GM11168 (cell line): ENCODE data around the gene FOXP1.

Experiments
- in situ Hi-C: fragments of 300-500 bp; cut with MboI; formaldehyde crosslinking; loops from one replicate; pipeline ENCODE4 v1.12.0; 2022; ENCODE audit warnings: low sequenced_read_pairs; ENCODE audit not compliant: unreplicated experiment

FOXP1 gene

DNA sequence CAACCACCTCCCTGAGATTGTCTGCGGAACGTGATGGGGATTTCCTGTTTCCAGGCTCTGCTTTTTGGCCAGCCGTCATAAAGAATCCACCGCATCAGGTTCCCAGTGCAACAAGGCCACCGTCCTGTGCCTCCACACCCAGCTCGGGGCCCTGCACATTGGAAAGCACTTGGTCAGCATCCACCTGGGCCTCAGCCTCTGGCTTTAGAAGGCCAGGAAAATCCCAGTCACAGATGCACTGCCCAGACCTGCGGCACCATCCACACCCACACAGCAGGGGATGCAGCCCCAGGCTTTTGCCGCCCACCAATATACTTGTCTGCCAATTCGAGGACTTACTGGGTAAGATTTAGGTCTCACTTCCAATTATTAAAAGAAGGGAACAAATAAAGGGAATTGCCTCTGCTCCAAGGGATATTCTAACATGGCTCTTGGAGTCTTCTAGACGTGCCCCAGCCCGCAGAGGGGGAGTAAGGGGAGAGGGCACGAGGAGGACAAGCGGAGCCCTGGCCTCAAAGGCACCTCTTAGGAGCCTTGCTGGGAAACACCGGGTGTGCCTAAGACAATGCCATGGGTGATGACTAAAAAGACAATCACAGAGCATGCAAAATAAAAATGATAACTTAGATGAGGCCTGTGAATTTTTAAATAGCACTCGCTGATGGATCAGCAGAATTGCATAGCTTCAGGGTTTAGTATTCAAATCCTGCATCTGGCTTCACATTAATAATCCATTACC, 169.2 kb downstream of the FOXP1 start:
- in situ Hi-C loops: no loop called here

DNA sequence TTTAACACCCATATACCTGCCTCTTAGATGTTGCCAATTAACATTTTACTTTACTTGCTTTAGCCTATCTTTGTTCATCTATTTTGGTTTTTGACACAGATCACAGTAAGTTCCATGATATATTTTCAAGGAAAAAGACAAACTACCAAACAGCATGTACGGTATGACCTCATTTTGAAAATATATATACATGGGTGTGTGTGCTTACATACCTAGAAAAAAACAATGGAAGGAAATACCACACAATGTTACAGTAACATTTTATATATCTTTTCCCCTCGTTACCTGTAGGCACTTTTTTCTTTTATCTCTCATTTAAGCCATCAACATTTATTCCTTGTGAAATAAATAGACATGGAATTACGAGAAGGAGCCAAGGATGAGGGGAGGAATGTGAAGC, 170.0 kb downstream of the FOXP1 start:
- in situ Hi-C loops: no loop called here

DNA sequence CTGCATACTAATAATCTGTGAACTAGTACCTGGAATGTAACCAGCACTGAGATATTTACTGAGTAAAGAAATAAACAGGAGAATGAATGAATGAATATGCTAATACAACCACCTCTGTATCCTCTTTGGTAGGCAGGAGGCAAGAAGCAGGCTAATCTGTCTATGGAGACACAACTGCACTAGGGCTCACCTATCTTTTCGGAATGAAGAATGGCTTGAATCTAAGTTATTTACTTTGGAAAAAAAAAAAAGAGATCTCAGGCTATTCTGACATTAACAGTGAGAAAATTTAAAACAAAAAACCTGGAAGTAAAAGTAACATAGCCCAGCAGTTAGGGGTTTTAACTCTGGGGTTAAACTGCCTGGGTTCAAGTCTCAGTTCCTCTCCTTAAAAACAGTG, 174.2 kb downstream of the FOXP1 start:
- in situ Hi-C loops: no loop called here

DNA sequence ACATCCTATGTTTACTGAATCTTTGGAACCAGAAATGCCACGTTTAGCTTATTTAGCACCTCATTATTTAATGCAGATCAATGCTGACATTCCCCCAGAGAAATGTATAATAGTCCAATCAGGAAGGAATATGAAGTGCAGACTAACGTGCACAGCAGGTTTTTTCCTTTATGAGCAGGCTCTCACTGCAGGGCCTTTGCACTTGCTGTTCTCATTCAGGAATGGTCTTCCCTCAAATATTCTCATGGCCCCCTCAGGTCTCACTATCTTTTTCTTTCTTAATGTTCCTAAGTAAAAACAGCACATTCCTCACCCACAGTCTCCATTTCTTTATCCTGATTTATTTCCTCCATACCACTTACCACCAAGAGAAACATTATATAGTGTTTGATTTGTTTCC, 174.6 kb downstream of the FOXP1 start:
- in situ Hi-C loops: no loop called here

DNA sequence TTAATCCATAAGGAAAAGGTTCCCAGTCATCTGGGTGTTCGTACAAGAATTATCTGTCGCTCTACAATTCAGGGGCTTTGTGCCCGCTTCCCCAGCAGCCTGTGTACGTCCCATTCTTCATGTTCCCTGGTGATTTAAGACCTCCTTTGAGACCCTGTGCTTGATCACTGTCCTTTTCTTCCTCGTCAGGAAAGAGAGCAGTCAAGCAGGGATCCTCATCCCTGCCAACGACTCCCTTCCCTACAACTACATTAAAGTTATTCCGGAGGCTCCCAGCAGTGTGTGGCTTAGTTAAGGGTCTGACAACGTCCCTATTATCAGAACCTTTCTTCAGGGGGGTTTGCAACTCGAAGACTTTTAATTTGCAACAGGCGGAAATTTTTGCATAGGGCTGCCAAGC, 175.7 kb downstream of the FOXP1 start:
- in situ Hi-C loops: no loop called here

DNA sequence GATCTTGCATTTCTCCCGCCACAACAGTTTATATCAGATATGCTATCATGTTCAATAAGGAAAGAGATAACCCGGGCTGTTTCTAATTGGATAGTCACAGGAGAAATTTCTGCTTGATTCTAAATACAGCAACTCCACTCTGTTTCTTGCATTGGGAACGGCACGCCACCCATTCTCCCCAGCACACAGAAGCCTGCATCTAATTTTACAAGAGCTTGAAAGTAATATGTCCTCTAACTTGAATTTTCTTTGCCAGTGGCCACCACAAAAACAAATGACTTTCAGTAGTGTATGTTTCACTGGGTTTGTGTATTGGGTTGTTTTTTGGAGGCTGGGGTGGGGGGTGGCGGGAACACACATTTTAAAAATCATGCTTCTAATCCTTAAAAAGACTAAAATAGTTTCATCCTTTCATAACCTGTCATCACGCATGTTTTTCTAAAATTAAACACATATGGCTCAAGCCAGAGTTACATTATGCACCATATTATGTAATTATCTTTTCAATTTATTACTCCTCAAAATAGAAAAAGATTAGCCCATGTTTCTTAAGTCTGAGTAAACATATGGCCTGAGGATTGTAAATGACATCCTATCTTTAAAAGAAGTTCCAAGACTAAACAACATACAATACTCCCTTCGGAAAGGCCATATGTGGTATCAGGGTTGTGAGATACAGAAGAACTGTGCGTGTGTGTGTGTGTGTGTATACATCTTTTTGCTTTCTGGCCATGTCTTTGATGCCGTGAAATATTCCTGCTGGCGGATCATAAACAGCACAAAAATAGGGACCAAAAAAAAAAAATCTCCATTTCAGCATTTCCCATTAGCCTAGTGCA, 176.3 kb downstream of the FOXP1 start:
- in situ Hi-C loops: no loop called here

DNA sequence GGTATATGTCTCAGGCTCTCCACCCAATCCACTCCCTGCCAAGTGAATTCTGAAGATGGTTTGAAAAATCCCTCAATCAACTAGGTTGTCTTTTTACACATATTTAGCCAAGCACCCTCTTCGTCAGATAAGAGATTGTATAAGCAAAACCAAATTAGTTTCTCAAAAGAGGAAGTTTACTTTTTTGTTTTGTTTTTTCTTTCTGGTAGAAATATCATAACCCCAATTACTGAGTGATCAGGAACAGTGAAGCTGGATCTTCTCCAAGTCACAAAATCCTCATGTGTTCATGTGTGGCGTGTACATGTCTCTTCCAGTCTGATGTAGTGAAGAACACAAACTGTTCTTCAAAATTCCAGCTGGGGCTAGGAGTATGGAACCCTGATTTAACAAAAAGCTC, 180.6 kb downstream of the FOXP1 start:
- in situ Hi-C loops: no loop called here

DNA sequence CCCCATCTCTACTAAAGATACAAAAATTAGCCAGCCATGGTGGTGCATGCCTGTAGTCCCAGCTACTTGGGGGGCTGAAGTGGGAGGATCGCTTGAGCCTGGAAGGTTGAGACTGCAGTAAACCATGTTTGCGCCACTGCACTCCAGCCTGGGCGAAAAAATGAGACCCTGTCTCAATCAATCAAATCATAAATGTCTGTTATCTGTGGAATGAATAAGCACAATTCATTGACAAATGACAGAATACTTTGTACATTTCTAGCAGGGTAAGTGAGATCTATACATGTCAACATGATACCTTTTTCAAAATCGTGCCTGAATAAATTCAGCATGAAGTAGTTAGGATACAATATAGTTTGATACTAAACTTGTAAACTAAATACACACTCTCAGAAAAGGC, 181.2 kb downstream of the FOXP1 start:
- in situ Hi-C loops: no loop called here

DNA sequence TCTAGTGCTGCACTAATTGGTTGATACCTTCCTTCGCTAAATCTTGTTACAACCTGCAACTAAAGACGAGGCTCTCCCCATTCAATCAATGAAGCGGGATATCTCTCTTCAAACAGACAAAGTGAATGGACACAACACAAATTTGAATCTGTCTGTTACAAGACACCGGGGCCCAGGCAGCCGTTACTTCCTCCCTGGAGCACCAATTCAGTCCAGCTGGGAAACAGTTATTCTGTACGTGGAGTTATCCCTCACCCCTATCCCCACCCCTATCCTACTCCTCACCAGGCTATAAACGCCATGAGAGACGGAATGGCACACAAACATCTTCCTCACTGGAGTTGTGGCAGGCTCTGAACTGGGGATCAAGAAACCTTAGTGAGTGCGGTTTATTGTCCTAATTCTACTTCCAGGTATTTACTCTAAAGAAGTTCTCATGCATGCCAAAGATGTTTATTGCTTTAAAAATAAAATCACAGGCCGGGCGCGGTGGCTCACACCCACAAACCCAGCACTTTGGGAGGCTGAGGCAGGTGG, 181.8 kb downstream of the FOXP1 start:
- in situ Hi-C loops: no loop called here

DNA sequence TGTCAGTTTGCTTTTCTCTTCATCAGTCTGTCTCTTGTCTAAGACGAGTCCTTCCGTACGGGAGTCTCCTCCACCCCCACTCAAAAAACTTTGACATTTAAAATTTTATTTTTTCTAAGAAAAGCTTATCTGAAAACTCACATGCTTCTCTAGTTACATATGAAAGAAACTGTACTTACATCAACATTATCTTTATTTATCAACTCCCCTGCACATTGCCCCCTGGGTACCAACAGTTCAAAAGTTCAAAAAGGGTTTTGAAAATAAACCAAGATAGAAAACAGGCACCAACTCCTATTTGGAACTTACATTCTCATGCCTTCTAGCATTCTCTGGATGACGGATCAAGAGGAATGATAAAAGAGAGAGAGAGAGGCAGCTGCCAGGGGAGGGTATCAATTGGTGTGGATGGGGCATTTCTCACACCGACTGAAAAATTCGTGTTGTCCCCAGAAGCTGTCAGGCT, 182.5 kb downstream of the FOXP1 start:
- in situ Hi-C loops: no loop called here

DNA sequence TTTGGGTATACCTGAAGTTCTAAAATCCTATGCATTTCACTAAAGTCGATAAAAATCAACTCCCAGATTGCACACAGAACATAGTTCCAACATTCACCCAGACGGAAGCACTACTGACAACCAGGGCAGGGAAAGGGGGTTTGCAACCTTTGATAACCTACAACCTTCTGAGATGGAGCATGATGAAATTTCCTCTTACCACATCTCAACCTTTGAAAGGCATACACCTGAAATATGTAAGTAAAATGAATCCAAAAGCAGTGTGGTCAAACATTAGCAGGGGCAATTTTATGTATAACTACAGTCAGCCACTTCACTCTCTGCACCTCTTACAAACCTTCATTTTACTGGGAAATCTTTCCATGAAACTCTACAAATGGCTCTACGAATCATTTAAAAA, 184.1 kb downstream of the FOXP1 start:
- in situ Hi-C loops: no loop called here

DNA sequence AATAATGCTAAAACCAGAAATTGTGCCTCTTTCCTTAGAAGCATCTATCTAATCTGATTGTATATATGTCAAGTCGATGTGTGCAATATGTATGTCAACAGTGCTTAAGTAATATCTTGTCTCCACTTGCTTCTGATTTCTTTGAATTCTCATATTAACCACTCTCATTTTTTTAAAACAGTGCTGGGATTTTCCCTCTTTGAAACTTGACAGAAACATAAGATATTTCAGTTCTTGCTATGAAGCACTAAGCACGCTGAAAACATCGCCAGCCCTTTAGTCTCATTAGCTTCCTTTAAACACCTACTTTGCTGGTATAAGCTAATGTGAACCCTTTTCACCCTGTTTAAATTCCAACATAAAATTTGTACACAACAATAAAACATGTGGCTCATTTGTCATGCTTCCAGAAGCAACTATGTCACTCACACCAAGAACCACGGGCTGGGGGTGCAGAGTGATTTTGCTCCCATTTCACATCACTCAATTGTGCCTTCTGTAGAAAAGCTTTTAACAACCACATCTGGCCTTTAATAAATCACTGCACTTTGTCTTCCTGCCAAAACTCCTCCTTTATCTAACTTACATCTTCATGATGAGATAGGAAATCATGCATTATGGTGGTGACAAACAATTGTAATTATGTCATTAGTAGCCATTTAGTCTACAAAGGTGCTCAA, 185.2 kb downstream of the FOXP1 start:
- in situ Hi-C loops: no loop called here

DNA sequence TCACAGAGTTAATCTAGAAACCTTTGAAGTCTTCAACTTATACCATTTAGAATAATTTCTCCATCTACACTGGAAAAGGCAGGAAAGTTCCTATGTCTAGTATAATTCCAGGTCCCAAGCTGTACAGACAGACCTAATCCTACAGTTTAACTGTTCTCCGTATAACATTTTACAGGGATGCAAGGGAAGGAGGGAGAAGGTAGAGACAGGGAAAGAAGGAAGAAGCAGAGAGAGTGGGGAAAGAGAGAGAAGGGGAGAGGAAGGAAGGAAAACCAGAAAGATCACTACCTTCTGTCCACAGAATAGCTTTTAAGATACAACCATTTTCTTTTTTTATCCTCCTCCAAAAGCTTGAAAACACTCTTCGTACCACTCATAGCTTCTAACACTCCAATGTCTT, 185.8 kb downstream of the FOXP1 start:
- in situ Hi-C loops: no loop called here

DNA sequence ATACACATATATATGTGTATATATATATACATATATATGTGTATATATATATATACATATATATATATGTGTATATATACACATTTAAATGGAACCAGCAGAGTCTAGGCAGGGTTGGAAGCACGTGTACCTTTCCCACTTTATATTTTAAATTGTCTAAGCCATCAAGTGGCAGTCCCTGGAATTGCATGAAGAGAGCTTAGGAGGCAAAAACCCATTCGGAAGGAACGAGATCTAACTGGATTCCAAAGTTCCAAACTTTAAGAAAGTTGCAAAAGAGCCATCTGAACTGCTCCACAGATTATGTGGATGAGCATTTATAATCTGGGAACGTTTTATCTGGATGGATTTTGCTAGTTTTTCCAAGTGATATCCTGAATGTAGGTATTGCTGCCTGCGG, 186.5 kb downstream of the FOXP1 start:
- in situ Hi-C loops: no loop called here

DNA sequence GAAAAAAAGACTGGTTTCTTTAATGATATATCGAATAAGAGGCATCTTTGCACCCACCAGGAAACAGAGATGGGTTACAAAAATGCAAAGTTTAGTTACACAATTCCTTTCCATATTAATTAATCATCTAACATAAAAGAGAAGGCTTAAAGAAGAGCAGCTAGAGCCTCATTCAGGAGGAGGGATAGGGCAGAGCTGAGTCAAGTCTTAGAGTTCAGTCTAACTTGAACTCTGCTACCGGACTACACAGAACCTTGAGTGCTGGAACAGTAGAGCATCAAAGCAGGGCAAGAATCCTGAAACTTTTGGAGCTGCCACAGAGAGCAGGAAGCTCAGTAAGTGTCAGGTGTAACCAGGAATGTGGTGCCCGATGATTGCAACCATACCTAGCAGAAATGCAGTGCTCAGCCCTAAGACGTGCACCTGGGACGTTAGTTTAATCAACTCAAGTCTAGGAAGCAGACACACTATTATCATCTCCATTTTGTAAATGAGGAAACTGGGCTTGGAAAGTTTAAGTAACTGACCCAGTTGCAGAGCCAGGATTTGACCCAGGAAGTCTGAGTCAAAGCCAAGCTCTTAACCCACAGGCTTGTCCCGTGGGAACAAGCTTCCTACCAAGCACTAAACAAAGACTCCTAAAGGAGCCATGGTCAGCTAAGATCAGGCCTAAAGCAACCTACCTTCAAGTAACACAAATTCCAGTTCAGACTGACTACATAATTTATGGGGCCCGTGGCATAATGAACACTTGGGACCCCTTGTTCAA, 187.4 kb downstream of the FOXP1 start:
- in situ Hi-C loops: no loop called here

DNA sequence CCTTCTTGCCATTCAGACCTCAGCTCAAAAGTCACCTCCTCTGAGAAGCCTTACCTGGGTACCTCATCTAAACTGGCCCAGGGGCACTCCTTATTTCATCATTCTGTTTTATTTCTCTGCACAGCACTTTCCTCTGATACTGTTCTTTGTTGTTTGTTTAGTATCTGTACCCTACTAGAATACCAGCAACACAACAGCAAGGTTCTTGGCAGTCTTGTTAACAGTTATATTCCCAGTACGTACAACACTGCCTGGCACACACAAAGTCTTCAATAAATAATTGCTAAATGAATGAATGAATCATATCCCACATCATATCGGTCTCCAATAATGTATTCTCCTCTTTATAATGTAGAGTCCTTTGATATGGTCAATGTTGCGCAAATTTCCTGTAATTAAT, 188.1 kb downstream of the FOXP1 start:
- in situ Hi-C loops: no loop called here

DNA sequence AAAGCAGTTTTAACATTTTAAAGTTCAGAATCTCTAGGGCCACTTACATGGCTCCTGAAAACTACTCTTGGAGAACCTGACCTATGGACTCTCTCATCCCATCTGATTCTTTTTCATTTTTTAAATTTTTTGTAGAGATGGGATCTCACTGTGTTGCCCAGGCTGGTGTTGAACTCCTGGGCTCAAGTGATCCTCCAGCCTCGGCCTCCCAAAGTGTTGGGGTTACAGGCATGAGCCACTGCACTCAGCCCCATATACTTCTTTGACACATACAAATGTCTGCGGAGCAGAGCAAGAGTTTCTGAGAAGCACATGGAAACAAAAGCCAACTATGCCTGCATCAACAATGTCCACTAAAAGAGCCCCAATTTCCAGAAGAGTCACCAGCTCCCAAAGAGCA, 189.8 kb downstream of the FOXP1 start:
- in situ Hi-C loops: no loop called here

DNA sequence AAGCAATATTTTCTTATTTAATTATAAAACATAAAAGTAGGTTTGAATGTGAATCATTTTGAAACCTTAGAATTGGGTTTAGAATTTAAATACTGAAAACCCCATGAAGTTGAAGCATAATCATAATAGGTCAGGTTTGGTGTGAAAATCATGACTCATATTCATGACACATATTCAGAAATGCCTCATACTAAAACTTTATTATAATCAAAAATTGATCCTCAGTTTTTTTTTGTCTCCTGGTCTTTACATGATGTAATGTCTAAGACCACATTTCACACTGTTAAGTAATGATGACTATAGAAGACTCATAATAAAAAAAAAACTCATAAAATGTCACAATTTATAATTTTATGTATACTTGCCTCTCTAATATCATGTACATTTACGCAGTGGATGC, 190.4 kb downstream of the FOXP1 start:
- in situ Hi-C loops: no loop called here

DNA sequence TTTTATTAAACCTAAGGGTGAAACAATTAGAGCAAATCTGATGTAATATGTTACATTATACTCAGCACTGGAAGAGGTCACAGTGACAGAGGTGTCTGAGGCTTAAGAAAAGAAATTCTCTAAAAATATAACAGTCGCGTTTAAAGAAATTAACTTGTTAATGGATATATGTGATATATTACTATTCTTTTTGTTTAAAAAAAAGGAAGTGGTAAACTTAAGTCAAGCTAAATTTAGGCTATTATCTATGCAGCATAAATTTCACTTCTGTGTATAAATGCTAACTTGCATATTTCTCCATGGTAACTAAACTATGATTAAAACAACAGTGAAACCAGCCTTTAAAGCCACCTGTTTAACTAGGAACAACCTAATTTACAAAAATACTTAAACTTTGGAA, 191.3 kb downstream of the FOXP1 start:
- in situ Hi-C loops: no loop called here

DNA sequence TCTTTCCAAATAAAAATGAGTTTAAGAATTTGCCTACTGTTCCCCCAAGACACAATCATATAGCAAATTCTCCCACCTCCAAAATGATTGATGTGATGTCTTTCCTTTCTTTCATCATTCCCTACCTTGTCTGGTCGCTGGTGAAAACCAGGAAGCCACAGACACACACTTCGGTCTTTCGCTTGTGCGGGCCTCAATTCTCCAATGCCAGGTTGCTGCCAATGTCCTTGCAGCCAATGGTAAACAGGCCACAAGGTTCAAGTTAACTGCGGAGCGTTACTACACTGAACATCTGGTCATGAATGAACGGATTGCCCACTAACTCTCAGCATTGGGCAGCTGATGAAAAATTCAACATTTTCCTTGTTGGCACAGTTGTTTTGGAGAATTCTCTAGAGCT, 192.2 kb downstream of the FOXP1 start:
- in situ Hi-C loops: no loop called here
